ENCODE results near the gene MYO1A.

- TF ChIP-seq POLR2AphosphoS5 (IDR thresholded peaks at IDR 0.05; ENCODE audit: low read depth, low read length) (no peak), POLR2A (IDR thresholded peaks at IDR 0.05; ENCODE audit: low read depth, low read length) (no peak), TAF1 (IDR thresholded peaks at IDR 0.05; ENCODE audit: low read depth, low read length) (no peak)
Measured at GRCh38 chr12:56988207-56988739, 61.7 kb downstream of the MYO1A start.

Data from GM12891 (cell line).